GM12874 (cell line): ENCODE results near the gene ANKRD34B.

Experiments
- TF ChIP-seq, protein P1 (sequence below): IDR thresholded peaks from 2 replicates; pipeline ENCODE4 v1.5.1; 2011; ENCODE audit warnings: low read depth, mild to moderate bottlenecking, control low read depth, low read length, moderate library complexity; ENCODE audit not compliant: insufficient read depth

Gene ANKRD34B

GRCh38 chr5:80590766-80591165, 20.7 kb upstream of the ANKRD34B start:
- TF ChIP-seq, protein P1, sequence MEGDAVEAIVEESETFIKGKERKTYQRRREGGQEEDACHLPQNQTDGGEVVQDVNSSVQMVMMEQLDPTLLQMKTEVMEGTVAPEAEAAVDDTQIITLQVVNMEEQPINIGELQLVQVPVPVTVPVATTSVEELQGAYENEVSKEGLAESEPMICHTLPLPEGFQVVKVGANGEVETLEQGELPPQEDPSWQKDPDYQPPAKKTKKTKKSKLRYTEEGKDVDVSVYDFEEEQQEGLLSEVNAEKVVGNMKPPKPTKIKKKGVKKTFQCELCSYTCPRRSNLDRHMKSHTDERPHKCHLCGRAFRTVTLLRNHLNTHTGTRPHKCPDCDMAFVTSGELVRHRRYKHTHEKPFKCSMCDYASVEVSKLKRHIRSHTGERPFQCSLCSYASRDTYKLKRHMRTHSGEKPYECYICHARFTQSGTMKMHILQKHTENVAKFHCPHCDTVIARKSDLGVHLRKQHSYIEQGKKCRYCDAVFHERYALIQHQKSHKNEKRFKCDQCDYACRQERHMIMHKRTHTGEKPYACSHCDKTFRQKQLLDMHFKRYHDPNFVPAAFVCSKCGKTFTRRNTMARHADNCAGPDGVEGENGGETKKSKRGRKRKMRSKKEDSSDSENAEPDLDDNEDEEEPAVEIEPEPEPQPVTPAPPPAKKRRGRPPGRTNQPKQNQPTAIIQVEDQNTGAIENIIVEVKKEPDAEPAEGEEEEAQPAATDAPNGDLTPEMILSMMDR, result no peak

- TF ChIP-seq, protein P1, result no peak
Measured at GRCh38 chr5:80588858-80589540, 18.9 kb upstream of the ANKRD34B start.

DNA sequence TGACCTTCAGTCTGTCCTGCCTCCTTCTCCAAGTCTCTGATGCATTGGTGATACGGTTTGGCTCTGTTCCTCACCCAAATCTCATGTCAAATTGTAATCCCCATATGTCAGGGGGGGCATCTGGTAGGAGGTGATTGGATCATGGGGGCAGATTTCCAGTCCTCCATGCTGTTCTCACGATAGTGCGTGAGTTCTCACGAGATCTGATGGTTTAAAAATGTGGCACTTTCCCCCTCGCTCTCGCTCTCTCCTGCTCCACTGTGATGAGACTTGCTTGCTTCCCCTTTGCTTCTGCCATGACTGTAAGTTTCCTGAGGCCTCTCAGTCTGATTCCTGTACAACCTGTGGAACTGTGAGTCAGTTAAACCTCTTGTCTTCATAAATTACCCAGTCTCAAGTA, 14.7 kb upstream of the ANKRD34B start:
- TF ChIP-seq, protein P1, result no peak

DNA sequence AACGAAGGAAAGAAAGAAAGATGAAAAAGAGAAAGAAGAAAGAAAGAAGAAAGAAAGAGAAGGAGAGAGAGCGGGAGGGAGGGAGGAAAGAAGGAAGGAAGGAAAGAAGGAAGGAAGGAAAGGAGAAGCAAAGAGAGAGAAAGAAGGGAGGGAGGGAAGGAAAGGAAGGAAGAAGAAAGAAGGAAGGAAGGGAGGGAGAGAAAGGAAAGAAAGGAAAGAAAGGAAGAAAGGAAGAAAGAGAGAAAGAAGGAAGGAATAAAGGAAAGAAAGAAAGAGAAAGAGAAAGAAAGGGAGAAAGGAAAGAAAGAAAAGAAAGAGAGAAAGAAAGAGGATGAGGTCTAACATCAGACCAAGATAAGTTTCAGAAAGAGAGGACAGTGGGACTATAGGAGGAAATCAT, 9.0 kb upstream of the ANKRD34B start:
- TF ChIP-seq, protein P1, result no peak

DNA sequence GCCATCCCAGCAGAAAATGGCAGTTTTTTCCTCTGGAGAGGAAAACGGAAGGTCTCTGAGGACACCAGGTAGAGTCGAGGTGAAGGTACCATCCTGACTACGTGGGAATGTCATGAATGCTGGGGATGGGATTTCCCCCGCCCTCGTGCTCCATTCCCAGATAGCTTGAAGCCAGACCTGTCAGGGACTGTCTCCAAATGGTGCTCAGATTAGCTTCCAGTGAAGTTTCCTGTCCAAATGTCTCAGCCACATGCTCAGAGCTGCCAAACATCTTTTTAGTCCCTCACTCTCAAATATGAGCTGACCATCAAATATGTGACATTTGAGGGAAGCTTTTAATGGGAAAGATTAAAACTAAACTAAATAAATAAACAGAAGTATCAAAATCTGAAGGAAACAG, 7.6 kb upstream of the ANKRD34B start:
- TF ChIP-seq, protein P1, result no peak

- TF ChIP-seq, protein P1, result no peak
Measured at GRCh38 chr5:80576383-80576782, 6.3 kb upstream of the ANKRD34B start.

GRCh38 chr5:80573062-80573461, 3.0 kb upstream of the ANKRD34B start:
- TF ChIP-seq, protein P1, result no peak
